SKM-1 treated with dmso at 0.1 percent for 144 hours (cell line): ENCODE measurements around the gene JPH2.

Source experiments
- DNase-seq: peaks from one replicate; lab custom pipeline; 2025; ENCODE audit not compliant: unreplicated experiment; lab: John Stamatoyannopoulos, UW

JPH2 gene

DNA sequence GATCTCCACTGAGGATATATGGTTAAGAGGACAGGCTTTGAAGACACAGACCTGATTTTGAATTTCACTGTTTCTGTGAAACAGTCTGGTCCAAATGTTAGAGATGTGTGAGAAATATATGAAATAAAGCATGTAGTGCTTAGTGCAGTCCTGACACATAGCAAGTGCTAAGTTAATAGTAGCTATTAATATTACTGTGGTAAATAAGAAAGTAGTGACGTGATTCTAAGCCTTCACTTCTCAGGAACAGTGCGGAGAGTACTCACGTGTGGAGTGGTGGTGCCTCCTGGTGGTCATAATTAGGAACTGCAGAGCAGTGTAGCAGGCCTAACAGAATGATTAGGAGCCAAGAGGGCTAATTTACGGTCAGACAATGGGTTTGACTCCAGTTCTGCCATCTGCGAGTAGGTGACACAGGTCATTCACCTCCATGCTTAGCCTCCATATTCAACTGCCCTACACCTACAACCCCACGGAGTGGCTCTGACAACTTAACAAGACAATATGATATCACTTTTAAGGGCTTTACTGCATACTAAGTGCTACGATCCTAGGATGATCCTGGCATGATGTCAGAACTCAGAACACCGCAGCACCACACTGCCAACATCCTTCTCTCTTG lies 106.2 kb downstream of the JPH2 start:
- DNase-seq = peak; percentile 65

DNA sequence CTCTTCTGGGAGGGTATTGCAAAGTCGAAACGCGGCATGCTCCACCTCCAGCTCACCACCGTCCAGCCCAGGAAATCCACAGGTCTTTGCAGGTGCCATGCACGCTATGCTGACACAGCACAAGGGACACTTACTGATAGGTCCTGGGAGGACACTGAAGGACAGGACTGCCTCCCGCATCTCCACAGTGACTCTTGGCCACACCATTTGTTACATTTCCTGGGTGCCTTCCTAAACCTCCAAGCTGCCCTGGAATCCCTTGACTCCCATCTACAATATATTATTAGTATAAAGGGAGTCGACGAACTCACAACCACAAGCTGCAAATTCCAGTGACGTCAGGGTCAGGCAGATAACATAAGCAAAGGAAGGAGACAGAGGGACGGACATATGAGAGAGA lies 106.9 kb downstream of the JPH2 start:
- no peak for DNase-seq

DNA sequence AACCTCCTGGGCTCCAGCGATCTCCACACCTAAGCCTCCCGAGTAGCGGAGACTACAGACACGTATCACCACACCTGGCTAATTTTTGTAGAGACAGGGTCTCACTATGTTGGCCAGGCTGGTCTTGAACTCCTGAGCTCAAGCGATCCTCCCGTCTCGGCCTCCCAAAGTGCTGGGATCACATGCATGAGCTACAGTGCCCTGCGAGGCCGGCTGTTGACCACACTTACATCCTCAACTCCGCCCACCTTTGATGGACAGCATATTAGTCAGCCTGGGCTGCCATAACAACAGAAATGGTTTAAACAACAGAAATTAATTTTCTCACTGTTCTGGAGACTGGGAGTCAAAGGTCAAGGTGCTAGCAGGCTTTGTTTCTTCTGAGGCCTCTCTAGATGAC lies 107.7 kb downstream of the JPH2 start:
- no peak for DNase-seq

DNA sequence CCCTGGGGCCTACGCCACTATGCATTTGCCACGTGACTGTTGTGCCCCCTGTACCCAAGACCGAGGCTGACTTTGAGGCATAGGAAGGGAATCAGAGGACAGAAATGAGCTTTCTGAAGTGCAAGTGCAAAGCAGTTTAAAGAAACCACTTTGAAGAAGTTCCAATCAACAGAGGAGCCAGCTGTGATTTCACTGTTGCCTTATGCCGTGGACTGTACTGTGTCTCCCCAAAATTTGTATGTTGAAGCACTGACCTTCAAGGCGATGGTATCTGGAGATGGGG lies 111.1 kb downstream of the JPH2 start:
- no peak for DNase-seq

DNA sequence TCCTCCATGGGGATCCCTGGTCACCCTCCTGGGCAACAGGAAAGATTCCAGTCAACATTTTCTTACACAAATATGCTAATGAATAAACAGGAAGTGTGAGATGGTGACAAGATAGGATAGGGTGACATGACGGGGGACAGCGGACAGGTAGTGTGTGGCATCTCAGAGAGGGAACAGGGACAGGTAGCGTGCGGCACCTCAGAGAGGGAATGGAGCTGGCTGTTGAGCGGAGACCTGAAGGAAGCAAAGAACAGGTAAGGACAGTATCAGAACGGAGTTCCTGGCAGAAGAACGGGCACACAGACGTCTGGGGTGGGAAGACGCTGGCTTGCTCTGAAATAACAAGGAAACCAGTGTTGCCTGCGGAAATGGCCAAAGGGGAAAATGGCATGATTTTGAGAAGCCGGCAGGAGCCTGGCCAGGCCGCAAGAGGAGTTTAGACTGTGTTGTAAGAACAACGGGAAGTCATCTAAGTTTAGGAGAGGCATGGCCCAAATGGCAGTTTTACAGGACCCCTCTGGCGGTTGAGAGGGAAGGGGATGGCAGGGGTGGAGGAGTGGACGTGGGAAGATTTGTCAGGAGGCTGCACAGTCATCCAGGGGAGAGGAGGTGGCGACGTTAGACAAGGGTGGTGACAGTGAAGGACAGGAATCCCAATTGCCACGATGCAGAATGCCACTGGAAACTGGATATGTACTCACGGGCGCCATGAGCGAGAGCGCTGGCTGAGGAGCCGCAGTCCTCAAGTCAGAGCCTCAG lies 111.6 kb downstream of the JPH2 start:
- no peak for DNase-seq

DNA sequence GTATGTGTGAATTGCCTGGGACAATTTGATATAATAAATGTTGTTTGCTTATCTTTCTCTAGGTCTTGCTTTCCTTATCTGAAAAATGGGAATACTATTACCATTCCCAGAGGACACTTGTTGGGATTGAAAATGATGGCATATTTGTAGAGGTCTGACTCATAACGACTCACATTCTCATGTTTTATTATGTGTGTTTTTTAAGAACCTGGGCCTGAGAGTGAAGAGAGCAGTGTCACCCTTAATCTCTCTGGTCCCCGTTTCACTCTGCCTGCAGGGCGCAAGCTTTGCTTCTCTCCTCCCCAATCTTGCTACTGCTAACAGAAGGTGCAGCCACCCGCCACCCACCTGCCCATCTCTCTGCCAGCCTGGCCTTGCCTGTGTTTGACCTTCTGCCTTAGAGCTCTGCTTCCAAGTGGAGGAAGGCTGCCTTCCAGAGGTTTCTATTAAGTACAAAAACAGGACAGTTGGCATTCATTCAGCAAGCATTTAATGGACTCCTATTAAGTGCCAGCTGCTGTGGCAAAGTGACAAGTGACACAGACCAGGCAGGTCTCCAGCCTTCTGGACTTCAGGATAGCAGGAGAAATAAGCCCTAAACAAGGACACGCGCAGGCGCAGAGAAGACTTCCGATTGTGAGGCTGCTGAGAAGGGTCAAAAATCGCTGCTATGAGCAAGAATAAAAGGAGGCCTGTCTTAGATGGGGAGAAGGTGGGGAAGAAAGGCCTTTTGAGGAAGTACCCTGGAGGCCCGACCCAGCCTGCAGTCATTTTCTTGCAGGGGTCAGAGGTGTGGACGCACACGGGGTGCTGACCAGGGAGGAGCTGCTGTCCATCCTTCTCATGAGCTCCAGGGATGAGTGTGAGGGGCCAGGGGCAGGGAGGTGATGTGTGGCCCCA lies 112.5 kb downstream of the JPH2 start:
- peak; percentile 42 for DNase-seq

DNA sequence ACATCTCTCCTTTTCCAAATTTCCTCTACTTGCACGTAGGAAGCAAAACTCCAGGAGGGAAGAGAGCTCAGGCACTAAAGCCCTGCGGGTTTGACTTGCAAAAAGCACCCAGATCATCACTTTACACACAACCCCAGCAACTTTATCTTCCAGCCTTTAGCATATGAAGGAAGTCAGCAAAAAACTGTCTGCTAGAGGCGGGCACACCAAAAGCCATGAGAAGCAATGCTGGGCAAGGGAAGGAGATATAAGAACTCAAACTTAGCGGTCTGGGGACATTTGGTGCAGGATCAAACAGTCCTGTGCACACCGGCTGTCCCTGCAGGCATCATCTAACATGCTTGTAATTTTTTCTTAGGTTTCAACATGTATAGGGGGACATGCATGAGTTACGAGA lies 113.3 kb downstream of the JPH2 start:
- no peak for DNase-seq

DNA sequence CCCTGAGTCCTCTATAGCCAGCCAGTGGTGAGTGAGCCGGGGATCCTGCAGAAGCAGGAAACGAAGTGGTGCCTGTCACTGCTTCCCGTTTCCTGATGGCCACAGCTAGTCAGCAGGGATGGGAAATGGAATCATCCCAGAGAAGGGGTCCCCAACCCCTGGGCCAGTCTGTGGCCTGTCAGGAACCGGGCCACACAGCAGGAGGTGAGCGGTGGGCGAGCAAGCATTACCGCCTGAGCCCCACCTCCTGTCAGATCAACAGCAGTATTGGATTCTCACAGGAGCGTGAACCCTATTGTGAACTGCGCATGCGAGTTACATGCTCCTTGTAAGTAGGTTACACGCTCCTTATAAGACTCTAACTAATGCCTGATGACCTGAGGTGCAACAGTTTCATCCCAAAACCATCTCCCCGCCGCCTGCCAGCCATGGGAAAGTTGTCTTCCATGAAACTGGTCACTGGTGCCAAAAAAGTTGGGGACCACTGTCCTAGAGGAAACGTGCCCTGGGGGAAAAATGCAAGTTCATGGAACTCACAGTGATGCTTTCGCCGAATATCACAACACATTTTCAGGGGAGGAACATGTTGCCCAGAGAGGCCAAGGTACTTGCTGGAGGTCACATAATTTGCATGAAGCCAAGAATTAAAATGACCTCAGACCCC lies 113.8 kb downstream of the JPH2 start:
- no peak for DNase-seq

DNA sequence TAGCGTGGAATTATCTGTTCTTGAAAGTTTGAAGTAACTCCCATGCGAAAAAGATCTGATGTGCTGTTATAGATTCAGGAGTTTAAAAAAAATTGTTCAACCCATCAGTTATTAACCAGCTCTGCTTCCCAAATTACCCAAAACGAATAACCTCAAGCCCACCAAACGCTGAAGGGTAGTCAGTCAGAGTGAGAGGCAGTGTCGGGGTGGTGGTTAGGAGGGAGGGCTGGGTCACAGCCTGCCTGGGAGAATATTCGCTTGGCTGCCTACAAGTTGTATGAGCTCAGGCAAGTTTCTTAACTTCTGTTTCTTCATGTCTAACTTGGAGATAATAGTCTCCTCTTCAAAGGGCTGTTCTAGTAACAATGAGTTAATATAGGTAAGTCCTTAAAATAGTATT lies 114.6 kb downstream of the JPH2 start:
- DNase-seq = no peak

DNA sequence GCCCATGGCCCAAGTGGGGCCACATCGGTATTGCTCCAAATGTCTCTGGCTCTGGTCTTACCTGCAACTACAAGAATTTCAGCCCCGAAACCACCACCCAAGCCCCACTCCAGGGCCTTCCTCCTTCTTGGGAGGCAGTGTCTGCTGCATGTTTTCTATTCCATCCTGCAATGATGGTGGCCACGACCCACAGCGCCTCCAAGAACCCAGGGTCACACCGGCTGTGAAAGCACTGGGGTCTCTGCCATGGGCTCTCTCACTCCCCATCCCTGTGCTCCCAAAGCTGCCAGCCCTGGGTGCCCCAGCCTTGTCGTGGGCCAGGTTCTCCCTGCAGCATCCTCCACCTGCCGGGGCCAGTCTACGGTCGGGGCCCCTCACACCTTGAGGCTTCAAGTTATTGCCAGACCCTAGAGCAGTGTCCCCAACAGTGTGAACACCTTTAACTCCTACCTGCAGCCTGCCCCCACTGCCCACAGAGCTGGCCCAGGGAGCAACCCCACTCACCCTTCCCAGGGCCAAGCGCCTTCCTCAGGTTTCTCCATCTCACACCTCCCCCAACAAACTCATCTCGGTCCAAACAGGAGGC lies 115.4 kb downstream of the JPH2 start:
- DNase-seq = no peak

DNA sequence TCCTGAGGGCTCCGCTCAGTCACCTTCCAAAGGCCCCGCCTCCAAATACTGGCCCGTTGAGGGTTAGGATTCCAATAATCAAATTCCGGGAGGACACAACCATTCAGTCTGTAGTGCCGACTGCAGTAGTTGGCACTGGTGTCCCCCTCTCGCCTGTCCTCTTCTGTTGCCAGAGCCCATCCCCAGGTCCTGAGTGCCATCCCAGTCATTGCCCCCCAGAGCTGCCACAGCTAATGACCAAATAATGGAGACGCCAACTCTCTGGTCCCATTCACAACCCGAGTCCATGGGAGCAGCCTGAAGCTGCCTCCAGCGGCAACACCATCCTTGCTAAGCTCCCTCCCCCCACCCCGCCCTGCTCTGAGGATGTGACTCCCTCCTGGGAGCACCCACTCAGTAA lies 115.9 kb downstream of the JPH2 start:
- no peak for DNase-seq

DNA sequence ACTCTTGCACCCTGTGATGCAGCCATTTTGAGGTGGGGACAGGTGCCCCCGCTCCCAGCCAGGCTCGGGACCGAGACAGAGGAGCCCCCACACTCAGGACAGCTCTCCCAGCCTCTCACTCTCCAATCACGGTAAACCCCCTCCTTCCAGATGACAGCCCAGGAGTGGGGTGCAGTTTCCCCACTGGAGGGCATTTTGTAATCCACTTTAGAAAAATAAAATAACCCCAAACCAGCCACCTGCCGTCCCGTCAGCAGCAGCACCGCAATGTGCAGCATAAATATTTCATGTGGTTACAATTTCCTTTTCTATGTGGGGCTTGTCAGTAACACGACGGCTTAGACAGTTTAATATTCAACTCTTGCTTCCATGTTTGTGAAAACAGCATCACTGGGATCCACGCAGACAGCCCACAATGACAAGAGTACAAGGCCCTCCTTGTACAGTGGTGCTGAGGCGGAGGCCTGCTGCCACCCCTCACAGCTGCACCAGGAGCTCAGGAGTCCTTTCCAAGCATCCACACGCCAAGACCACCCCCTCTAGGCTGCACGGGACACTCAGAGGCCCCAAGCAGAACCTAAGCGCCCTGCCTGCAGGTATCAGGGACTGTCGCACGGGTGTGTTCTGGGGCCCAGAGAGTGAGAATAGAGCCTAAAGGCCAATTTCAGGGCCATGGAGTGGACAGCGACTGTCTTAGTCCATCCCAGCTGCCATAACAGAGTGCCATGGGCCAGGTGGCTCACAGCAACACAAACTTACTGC lies 116.7 kb downstream of the JPH2 start:
- DNase-seq = no peak

DNA sequence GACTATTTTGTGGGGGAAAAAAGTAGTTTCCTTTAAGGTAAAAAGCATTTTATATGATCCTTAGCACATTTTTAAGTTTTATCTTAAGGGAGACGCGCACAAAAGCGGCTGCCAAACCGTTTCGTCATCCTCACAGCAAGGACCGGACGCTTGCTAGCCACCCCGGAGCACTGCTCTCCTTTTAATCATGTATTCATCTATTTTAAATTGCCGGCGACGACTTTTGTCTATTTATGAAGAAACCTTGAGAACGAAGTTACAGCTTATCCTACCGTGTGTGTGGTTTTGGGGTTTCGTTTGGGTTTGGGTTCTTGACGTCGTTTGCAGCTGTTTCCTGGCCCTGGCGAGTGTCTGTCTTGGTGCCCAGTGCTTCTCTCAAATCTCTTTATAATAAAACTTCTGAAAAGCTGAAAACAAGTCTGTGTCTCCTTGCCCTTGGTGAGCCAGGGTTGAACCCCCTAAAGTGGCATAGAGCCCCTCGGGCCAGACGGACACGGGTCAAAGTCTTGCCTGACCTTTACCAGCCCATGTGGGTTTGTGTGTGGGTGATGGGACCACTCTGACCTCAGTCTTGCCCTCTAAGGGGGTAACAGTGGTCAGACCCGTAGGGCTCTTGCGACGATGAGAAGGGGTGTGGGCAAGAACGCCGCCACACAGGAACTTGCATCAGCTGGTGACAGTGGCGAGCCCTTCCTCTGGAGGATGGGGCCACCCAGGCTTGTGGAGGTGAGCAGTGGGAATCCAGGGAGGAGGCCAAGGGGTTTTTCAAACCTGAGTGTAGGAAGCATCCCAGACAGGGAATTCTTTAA lies 117.6 kb downstream of the JPH2 start:
- peak; percentile 39 for DNase-seq

DNA sequence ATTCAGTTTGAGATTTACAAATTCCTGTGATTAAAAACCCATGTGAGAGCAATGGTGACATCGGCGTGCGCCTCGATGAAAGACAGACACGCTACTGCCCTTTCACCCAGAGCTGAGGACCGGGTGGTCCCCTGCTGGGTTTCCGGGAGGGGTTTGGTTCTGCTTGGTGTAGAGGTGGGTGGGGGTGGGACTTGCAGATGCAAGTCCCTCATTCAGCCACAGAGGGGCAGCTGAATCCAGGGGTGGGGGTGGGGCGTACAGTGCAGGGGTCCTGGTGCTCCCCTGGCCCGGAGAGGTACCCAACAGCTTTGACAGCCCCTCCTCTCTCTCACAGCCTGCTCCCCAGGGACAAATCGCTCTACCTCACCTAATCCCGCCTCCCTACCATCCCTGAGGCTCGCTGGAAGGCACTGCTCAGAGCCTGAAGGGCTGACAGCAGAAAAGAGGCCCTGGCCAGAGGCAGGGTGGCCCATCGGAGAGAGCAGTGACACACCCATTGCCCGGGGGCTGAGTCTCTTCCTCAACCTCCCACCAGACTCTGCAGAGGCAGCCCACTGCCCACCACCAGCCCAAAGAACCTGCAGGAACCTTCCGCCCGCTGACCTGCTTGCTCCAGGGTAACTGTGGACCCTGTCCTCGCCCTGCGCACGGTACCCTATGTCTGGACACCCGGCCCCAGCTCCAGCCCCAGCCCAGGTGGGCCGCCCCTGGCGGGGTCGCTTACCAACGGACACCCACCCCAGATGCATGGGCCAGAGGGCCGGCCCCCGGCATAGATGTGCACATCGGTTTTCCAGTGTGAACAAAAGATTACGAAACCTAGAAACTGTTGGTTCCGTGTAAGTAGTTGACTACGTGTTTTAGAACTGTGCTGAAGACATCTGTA lies 118.4 kb downstream of the JPH2 start:
- peak; percentile 48 for DNase-seq

DNA sequence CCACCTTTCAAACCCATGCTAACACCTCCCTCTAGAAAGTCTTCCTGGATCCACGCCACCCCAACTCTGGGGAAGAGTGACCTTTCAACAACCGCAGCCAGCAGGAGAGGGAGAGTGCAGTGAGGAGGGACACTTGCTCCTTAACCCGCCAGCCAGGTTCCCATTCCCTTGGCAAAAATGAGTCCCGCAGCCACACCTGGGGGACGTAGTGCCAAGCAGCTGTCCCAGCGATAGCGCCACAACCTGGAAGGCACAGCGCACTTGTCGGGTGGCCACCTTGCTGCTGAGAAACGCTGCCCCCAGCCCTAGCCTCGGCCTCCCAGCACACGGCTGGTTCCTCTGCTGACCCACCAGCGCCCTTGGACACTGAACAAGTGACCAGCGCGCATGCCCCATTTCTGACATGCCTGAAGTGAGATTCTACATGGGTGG lies 119.3 kb downstream of the JPH2 start:
- no peak for DNase-seq

DNA sequence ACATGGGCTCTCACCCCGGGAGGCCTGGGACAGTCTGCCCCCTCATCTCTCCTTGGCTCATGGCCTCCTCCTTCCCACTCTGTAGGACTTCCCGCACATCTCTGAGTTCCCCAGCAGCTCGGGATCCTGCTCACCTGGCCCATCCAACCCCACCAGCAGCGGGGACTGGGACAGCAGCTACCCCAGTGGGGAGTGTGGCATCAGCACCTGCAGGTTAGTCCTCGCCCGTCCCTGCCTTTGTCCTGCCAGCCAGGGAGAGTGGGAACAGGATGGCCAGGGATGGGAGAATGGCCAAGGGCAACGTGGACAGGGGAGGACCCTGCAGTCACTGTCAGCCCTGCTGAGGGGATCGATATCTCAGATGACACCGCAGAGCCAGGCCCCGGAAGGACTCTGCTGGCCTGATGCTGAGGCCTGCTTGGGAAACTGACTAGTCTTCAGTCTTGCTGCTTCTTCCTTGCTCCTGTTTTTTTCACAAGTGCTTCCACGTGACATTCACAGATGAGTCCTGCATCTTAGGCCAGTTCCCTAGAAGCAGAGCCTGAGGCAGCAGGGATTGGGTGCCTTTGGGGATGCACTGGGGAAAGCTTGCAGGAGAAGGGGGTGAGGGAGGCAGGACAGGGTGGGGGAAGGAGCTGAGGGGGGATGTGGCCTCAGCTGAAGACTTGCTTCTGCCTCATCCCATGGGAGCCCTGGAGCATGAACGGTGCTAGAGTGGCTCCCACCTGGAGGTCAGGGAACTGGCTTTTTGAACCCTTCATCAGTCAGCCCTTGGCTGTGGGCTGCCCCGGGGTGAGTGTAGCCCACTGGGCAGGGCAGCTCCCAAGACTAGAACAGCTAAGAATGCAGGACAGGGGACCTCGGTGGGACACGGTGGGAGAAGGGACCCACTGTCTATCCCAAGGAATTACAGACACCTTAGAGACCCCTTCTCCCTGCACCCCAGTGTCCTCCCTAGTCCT lies 120.1 kb downstream of the JPH2 start:
- no peak for DNase-seq
